ENCODE measurements around the gene LRIT2. TPM values are rescaled to one million over a fixed set of nuclear protein-coding genes. Genes with fewer than 3 reads are reported as not detected.

LRIT2 gene
- polyA plus RNA-seq, 1 donor, result not detected

DNA sequence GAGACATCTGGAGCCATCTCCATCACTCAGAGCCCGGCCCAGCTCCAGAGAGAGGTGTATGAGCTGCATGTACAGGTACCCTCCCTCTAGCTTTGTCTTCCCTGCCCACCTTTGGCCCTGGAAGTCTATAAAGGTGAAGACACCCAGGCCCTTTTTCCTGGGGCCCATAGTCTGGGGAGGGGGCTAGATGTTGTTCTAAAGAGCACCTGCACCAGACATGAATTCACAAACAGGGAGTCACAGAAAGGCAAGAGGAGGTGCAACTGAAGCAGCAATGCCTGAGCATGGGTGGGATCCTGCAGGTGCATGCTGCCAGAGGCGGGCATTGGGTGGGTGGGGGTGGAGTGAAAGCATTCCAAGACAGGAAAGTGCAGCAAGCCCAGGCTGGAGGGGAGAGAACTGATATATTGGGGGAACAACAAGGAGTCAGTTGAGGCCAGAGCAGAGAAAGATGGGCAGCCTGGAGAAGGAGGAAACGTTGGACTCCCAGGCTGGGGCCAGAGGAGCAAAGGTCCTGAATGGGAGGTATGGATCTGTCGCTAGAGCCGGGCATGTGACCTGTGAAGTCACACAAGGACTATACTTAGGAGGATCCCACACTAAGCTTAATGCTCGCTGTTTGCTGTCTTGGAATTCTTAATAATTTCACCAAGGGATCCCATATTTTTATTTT is 19.4 kb downstream of the LRIT2 start:
- no peak overlapping the region for H3K4me3 ChIP-seq (ENCODE audit: low read length)
- WGBS (ENCODE audit: insufficient coverage, low lambda C conversion rate), result no CpG with 5 or more reads among the region's 6 CpGs
- no peak overlapping the region for H3K27ac ChIP-seq (ENCODE audit: low read length)
- peaks cover 23% of the 10 kb centered on the region for H3K4me1 ChIP-seq (ENCODE audit: control insufficient read depth, insufficient read depth, low read length)
- peak; percentile 31 to 55 for DNase-seq
- no peaks in the 10 kb centered on the region for H3K36me3 ChIP-seq (ENCODE audit: control insufficient read depth, insufficient read depth, low read length)
- H3K9me3 ChIP-seq (ENCODE audit: control insufficient read depth, low read depth, low read length), result no peaks in the 10 kb centered on the region
- no peaks in the 10 kb centered on the region for H3K27me3 ChIP-seq (ENCODE audit: control insufficient read depth, insufficient read depth, low read length)

- no CpG with 5 or more reads among the region's 8 CpGs for WGBS (ENCODE audit: insufficient coverage, low lambda C conversion rate)
- H3K27me3 ChIP-seq (ENCODE audit: control insufficient read depth, insufficient read depth, low read length), result no peaks in the 10 kb centered on the region
Measured at GRCh38 chr10:84205049-84205852, 20.1 kb downstream of the LRIT2 start.

DNA sequence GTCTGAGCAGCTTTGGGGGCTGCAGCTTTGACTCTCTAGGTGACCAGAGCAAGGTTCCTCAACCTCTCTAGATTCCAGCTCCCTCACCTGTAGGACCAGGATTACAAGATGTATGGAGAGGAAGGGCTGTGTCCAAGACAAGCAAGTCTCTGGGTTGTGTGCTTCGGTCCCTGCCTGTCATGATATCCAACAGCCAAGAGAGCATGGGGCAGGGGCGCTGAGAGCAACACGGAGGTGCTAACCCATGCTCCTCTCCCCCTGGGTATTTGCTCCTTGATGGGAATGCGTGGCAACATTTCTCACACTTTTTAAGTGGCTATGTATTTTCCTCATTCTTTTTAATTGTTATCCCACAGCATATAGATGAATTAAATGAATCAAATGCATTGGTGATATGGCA is 20.7 kb downstream of the LRIT2 start:
- H3K36me3 ChIP-seq (ENCODE audit: control insufficient read depth, insufficient read depth, low read length), result no peaks in the 10 kb centered on the region
- H3K27ac ChIP-seq (ENCODE audit: low read length), result no peak overlapping the region
- H3K27me3 ChIP-seq (ENCODE audit: control insufficient read depth, insufficient read depth, low read length), result no peaks in the 10 kb centered on the region
- WGBS (ENCODE audit: insufficient coverage, low lambda C conversion rate), result no CpG with 5 or more reads among the region's 4 CpGs
- H3K4me1 ChIP-seq (ENCODE audit: control insufficient read depth, insufficient read depth, low read length), result peaks cover 30% of the 10 kb centered on the region
- H3K9me3 ChIP-seq (ENCODE audit: control insufficient read depth, low read depth, low read length), result no peaks in the 10 kb centered on the region
- no peak overlapping the region for H3K4me3 ChIP-seq (ENCODE audit: low read length)
- no peak for DNase-seq

More at GRCh38 chr10:84205049-84205852, 20.1 kb downstream of the LRIT2 start:
- H3K27ac ChIP-seq (ENCODE audit: low read length), result no peak overlapping the region
- H3K36me3 ChIP-seq (ENCODE audit: control insufficient read depth, insufficient read depth, low read length), result no peaks in the 10 kb centered on the region
- peak; percentile 39 to 44 for DNase-seq
- no peaks in the 10 kb centered on the region for H3K9me3 ChIP-seq (ENCODE audit: control insufficient read depth, low read depth, low read length)
- peaks cover 29% of the 10 kb centered on the region for H3K4me1 ChIP-seq (ENCODE audit: control insufficient read depth, insufficient read depth, low read length)
- H3K4me3 ChIP-seq (ENCODE audit: low read length), result no peak overlapping the region

- Histone ChIP-seq H3K4me3 (ENCODE audit: low read length) (no peak overlapping the region), H3K4me1 (ENCODE audit: control insufficient read depth, insufficient read depth, low read length) (peaks cover 30% of the 10 kb centered on the region), H3K9me3 (ENCODE audit: control insufficient read depth, low read depth, low read length) (no peaks in the 10 kb centered on the region), H3K27me3 (ENCODE audit: control insufficient read depth, insufficient read depth, low read length) (no peaks in the 10 kb centered on the region), H3K36me3 (ENCODE audit: control insufficient read depth, insufficient read depth, low read length) (no peaks in the 10 kb centered on the region), H3K27ac (ENCODE audit: low read length) (no peak overlapping the region)
- no CpG with 5 or more reads among the region's 4 CpGs for WGBS (ENCODE audit: insufficient coverage, low lambda C conversion rate)
- no peak for DNase-seq
Measured at GRCh38 chr10:84204122-84204521, 21.2 kb downstream of the LRIT2 start.

- H3K27ac ChIP-seq (ENCODE audit: low read length), result no peak overlapping the region
- no peak for DNase-seq
Measured at GRCh38 chr10:84202349-84202748, 23.0 kb downstream of the LRIT2 start.

DNA sequence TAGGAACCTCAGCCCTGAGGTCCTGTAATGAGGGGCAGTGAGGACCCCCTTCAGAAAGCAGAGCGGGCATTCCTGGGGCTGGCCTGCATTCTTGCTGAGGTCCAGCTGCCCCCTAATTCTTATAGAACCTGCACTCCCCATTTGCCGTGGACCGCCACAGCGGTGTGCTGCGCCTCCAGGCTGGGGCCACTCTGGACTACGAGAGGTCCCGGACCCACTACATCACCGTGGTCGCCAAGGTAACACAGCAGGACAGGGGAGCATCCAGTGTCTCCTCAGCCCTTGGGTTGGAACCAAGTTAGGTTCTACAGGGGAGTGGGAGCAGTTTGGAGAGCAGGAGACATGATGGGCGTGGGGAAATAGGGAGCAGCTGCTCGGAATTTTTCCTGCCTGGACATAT is 23.7 kb downstream of the LRIT2 start:
- peaks cover 44% of the 10 kb centered on the region for H3K4me1 ChIP-seq (ENCODE audit: control insufficient read depth, insufficient read depth, low read length)
- H3K9me3 ChIP-seq (ENCODE audit: control insufficient read depth, low read depth, low read length), result no peaks in the 10 kb centered on the region
- H3K27ac ChIP-seq (ENCODE audit: low read length), result peak overlapping the region; percentile 53
- H3K4me3 ChIP-seq (ENCODE audit: low read length), result no peak overlapping the region
- no CpG with 5 or more reads among the region's 11 CpGs for WGBS (ENCODE audit: insufficient coverage, low lambda C conversion rate)
- H3K36me3 ChIP-seq (ENCODE audit: control insufficient read depth, insufficient read depth, low read length), result no peaks in the 10 kb centered on the region
- peaks cover 5% of the 10 kb centered on the region for H3K27me3 ChIP-seq (ENCODE audit: control insufficient read depth, insufficient read depth, low read length)
- no peak for DNase-seq

More at GRCh38 chr10:84202349-84202748, 23.0 kb downstream of the LRIT2 start:
- peaks cover 43% of the 10 kb centered on the region for H3K4me1 ChIP-seq (ENCODE audit: control insufficient read depth, insufficient read depth, low read length)
- no peaks in the 10 kb centered on the region for H3K9me3 ChIP-seq (ENCODE audit: control insufficient read depth, low read depth, low read length)
- no peaks in the 10 kb centered on the region for H3K27me3 ChIP-seq (ENCODE audit: control insufficient read depth, insufficient read depth, low read length)
- no CpG with 5 or more reads among the region's 5 CpGs for WGBS (ENCODE audit: insufficient coverage, low lambda C conversion rate)
- no peak overlapping the region for H3K4me3 ChIP-seq (ENCODE audit: low read length)
- no peaks in the 10 kb centered on the region for H3K36me3 ChIP-seq (ENCODE audit: control insufficient read depth, insufficient read depth, low read length)

GRCh38 chr10:84201244-84201606 is 24.1 kb downstream of the LRIT2 start:
- no CpG with 5 or more reads among the region's 6 CpGs for WGBS (ENCODE audit: insufficient coverage, low lambda C conversion rate)
- H3K4me1 ChIP-seq (ENCODE audit: control insufficient read depth, insufficient read depth, low read length), result peaks cover 44% of the 10 kb centered on the region
- no peaks in the 10 kb centered on the region for H3K9me3 ChIP-seq (ENCODE audit: control insufficient read depth, low read depth, low read length)
- no peak overlapping the region for H3K4me3 ChIP-seq (ENCODE audit: low read length)
- no peaks in the 10 kb centered on the region for H3K36me3 ChIP-seq (ENCODE audit: control insufficient read depth, insufficient read depth, low read length)
- peaks cover 9% of the 10 kb centered on the region for H3K27me3 ChIP-seq (ENCODE audit: control insufficient read depth, insufficient read depth, low read length)
- peak overlapping the region; percentile 53 for H3K27ac ChIP-seq (ENCODE audit: low read length)
- no peak for DNase-seq

DNA sequence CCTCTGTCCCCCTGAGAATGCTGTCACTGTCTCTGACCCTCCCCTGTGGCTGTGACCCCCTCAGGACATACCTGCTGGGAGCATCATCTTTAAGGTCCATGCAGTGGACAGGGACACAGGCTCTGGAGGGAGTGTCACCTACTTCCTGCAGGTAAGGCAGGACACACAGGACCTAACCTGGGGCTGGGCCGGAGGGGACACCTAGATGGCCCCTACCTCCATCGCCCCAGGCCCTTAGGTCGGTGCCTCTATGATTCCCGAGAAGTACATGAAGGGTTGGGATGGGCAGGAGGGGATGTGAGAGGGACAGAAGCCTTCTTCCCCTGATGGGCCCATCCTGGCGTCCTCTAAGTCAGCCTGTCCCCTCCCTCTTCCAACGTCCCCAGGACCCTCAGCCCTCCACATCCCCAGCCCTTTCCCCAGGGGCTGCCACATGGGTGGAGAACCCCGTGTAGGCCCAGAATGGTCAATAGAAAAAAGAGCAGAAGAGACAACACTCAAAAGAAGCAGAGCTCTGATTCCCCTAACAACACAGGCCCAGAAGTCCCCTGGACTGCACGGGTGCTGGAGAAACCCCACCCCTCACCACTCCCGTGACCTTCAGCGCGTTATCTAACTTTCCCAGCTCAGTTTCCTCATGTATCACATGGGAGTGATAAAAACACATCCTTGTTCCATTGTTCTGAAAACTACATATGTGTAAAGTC is 24.7 kb downstream of the LRIT2 start:
- H3K4me3 ChIP-seq (ENCODE audit: low read length), result no peak overlapping the region
- peak overlapping the region; percentile 56 for H3K27ac ChIP-seq (ENCODE audit: low read length)
- WGBS (ENCODE audit: insufficient coverage, low lambda C conversion rate), result no CpG with 5 or more reads among the region's 11 CpGs
- no peaks in the 10 kb centered on the region for H3K36me3 ChIP-seq (ENCODE audit: control insufficient read depth, insufficient read depth, low read length)
- peaks cover 43% of the 10 kb centered on the region for H3K4me1 ChIP-seq (ENCODE audit: control insufficient read depth, insufficient read depth, low read length)
- DNase-seq, result peak; percentile 73 to 87
- H3K27me3 ChIP-seq (ENCODE audit: control insufficient read depth, insufficient read depth, low read length), result peaks cover 15% of the 10 kb centered on the region
- no peaks in the 10 kb centered on the region for H3K9me3 ChIP-seq (ENCODE audit: control insufficient read depth, low read depth, low read length)

DNA sequence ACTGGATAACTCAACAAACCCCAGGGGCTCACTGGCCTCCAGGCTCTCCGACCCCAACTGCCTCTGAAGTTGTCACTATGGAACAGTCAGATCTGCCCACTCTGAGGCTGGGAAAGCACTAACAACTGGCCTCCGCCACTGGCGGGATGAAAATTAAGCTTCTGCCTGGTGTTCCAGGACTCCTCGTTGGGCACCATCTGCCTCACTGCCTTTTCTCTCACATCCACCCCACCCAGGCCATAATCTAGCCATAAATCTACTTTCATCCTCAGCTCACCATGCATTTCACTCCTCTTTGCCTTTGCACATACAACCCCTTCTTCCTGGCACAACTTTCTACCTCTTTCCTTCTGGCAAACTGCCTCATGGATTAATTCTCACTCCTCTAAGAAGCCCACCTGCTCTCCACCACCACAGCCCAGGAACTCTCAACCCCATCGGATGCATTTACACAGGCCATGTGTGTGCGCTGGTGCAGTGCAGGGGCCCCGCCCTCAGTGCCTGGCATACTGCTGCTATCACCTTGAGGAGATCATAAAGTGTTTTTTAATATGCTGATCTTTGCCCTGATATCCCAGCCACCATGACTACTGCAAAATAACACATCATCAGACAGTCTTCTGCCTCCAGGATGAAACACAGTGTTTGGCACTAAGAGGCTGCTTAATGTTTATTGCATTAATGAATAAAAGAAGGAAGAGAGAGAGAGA is 27.0 kb downstream of the LRIT2 start:
- Histone ChIP-seq H3K27ac (ENCODE audit: low read length) (peak overlapping the region; percentile 18), H3K9me3 (ENCODE audit: control insufficient read depth, low read depth, low read length) (peaks cover 4% of the 10 kb centered on the region), H3K36me3 (ENCODE audit: control insufficient read depth, insufficient read depth, low read length) (no peaks in the 10 kb centered on the region), H3K4me1 (ENCODE audit: control insufficient read depth, insufficient read depth, low read length) (peaks cover 53% of the 10 kb centered on the region), H3K4me3 (ENCODE audit: low read length) (no peak overlapping the region), H3K27me3 (ENCODE audit: control insufficient read depth, insufficient read depth, low read length) (peaks cover 37% of the 10 kb centered on the region)
- no CpG with 5 or more reads among the region's 7 CpGs for WGBS (ENCODE audit: insufficient coverage, low lambda C conversion rate)
- peak in 1 of 2 donors; percentile 22 for DNase-seq

DNA sequence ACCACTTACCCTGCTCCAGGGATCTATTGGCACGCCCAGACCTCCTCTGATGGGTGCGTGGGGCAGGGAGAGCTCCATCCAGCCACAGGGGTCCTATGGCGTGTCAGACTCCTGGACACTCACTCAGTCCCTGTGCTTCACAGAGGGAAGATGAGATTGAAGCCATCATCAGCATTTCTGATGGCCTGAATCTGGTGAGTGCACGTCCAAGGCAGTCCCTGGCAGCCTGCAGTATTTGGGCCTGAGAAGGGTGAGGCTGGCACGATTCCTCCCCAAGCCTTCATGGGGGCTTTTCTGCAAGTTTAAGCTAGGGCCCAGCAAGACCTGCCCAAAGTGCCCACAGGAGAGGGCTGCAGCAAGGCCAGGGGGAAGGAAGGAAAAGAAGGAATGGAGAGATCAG is 27.7 kb downstream of the LRIT2 start:
- no peaks in the 10 kb centered on the region for H3K36me3 ChIP-seq (ENCODE audit: control insufficient read depth, insufficient read depth, low read length)
- no CpG with 5 or more reads among the region's 5 CpGs for WGBS (ENCODE audit: insufficient coverage, low lambda C conversion rate)
- H3K4me3 ChIP-seq (ENCODE audit: low read length), result no peak overlapping the region
- peaks cover 43% of the 10 kb centered on the region for H3K27me3 ChIP-seq (ENCODE audit: control insufficient read depth, insufficient read depth, low read length)
- peaks cover 53% of the 10 kb centered on the region for H3K4me1 ChIP-seq (ENCODE audit: control insufficient read depth, insufficient read depth, low read length)
- H3K9me3 ChIP-seq (ENCODE audit: control insufficient read depth, low read depth, low read length), result peaks cover 4% of the 10 kb centered on the region
- no peak for DNase-seq
- no peak overlapping the region for H3K27ac ChIP-seq (ENCODE audit: low read length)
